Liver (tissue), 9 donors: ENCODE data around the gene HELZ2. TPM values are rescaled to one million over a fixed set of nuclear protein-coding genes. Genes with fewer than 3 reads are reported as not detected.
"Not testable (repeated sequence)": the region's sequence is repeated elsewhere in the genome, so short reads cannot be mapped to it uniquely, and the experiment has no call there.

ENCODE experiments used
- DNase-seq: peaks from one replicate; pipeline ENCODE4 v3.0.0-alpha.2; 2017; ENCODE audit warnings: low spot score
- H3K27ac ChIP-seq, 2 donors: one replicate each; pipeline ENCODE4 v1.7.0; 2013; ENCODE audit warnings: inconsistent platforms in 2 of 2, low read length in 2 of 2, control low read depth in 1 of 2, low read depth in 1 of 2, mild to moderate bottlenecking in 1 of 2
- H3K27me3 ChIP-seq, 4 donors: one replicate each; pipeline versions ENCODE4 v1.6.1 to v1.7.0; 2013; ENCODE audit warnings: low read length in 3 of 4, inconsistent platforms in 1 of 4, mild to moderate bottlenecking in 1 of 4, moderate library complexity in 1 of 4; ENCODE audit not compliant: control insufficient read depth in 4 of 4, insufficient read depth in 4 of 4
- H3K36me3 ChIP-seq, 4 donors: one replicate each; pipeline versions ENCODE4 v1.6.1 to v1.7.0; 2013; ENCODE audit warnings: low read length in 3 of 4, mild to moderate bottlenecking in 3 of 4, low read depth in 1 of 4, moderate library complexity in 1 of 4; ENCODE audit not compliant: control insufficient read depth in 4 of 4, insufficient read depth in 3 of 4
- H3K4me1 ChIP-seq, 4 donors: one replicate each; pipeline versions ENCODE4 v1.6.1 to v1.7.0; 2013; ENCODE audit warnings: low read length in 3 of 4, mild to moderate bottlenecking in 3 of 4, moderate library complexity in 1 of 4; ENCODE audit not compliant: control insufficient read depth in 4 of 4, insufficient read depth in 4 of 4
- H3K4me3 ChIP-seq, 3 donors: one replicate each; pipeline versions ENCODE4 v1.6.1 to v1.7.0; 2013; ENCODE audit warnings: low read length in 3 of 3, control low read depth in 1 of 3, low read depth in 1 of 3, mild to moderate bottlenecking in 1 of 3
- H3K9ac ChIP-seq, 2 donors: one replicate each; pipeline ENCODE4 v1.7.0; 2013; ENCODE audit warnings: low read length in 2 of 2, mild to moderate bottlenecking in 2 of 2, moderate library complexity in 2 of 2, control low read depth in 1 of 2, low read depth in 1 of 2
- H3K9me3 ChIP-seq, 4 donors: one replicate each; pipeline versions ENCODE4 v1.6.1 to v1.7.0; 2013; ENCODE audit warnings: low read length in 3 of 4; ENCODE audit not compliant: control insufficient read depth in 4 of 4
- EGR1 ChIP-seq, 2 donors: IDR thresholded peaks; 2 replicates each; pipeline ENCODE4 v1.6.1; 2016 to 2018; ENCODE audit warnings: antibody characterized with exemption in 2 of 2, low read depth in 2 of 2
- FOXA2 ChIP-seq: IDR thresholded peaks from 2 replicates; pipeline ENCODE4 v1.6.1; 2016; ENCODE audit warnings: antibody characterized with exemption
- HNF4A ChIP-seq, 2 donors: conservative IDR thresholded peaks; 2 replicates each; pipeline ENCODE4 v1.6.1; 2016; ENCODE audit warnings: antibody characterized with exemption in 2 of 2, mild to moderate bottlenecking in 2 of 2
- HNF4G ChIP-seq: IDR thresholded peaks from 2 replicates; pipeline ENCODE4 v1.6.1; 2016; ENCODE audit warnings: antibody characterized with exemption
- JUND ChIP-seq, 2 donors: IDR thresholded peaks; 2 replicates each; pipeline ENCODE4 v1.6.1; 2016; ENCODE audit warnings: antibody characterized with exemption in 2 of 2
- NR2F2 ChIP-seq: IDR thresholded peaks from 2 replicates; pipeline ENCODE4 v1.6.1; 2016; ENCODE audit warnings: antibody characterized with exemption
- RAD21 ChIP-seq, 2 donors: IDR thresholded peaks; 2 replicates each; pipeline ENCODE4 v1.6.1; 2016; ENCODE audit warnings: antibody characterized with exemption in 2 of 2, mild to moderate bottlenecking in 2 of 2
- RXRA ChIP-seq, 2 donors: IDR thresholded peaks; 2 replicates each; pipeline ENCODE4 v1.6.1; 2017 to 2018; ENCODE audit warnings: antibody characterized with exemption in 2 of 2, mild to moderate bottlenecking in 1 of 2
- TAF1 ChIP-seq: conservative IDR thresholded peaks from 2 replicates; pipeline ENCODE4 v1.6.1; 2016; ENCODE audit warnings: antibody characterized with exemption, mild to moderate bottlenecking
- YY1 ChIP-seq: IDR thresholded peaks from 2 replicates; pipeline ENCODE4 v1.6.1; 2016; ENCODE audit warnings: antibody characterized with exemption, mild to moderate bottlenecking
- WGBS: extraction: QIAGEN DNeasy Blood & Tissue Kit; methylation state at CpG from one replicate; pipeline ENCODE4 v1.1.7; 2013; 5-methylcytosine and 5-hydroxymethylcytosine counted together
- polyA plus RNA-seq, 2 donors: library from polyadenylated mRNA; stranded (reverse) in 1 of 2; unstranded in 1 of 2; fragments of 200-250 nt in 1 of 2; fragments of >200 nt in 1 of 2; fragmentation: Nextera tagmentation in 1 of 2; extraction: Ambion mirVana in 1 of 2; gene quantifications; one replicate each; pipeline versions ENCODE4 v1.2.1 to v1.2.3, GENCODE V29; 2013 to 2015
- total RNA-seq, 2 donors: library from RNA; depleted of rRNA; stranded (reverse); fragments of >200 nt; gene quantifications; one replicate each; pipeline ENCODE4 v1.2.3, GENCODE V29; 2014
- TF ChIP-seq, protein P1 (sequence below): IDR thresholded peaks from 2 replicates; pipeline ENCODE4 v1.6.1; 2016; ENCODE audit warnings: antibody characterized with exemption
- TF ChIP-seq, protein P2 (sequence below): fragments of 150-350 bp; IDR thresholded peaks from 2 replicates; pipeline ENCODE4 v1.5.1; 2017; ENCODE audit warnings: improper control_type of control experiment, low read depth, low read length; ENCODE audit not compliant: missing input control
- TF ChIP-seq, protein P3 (sequence below): IDR thresholded peaks from 2 replicates; pipeline ENCODE4 v1.6.1; 2016; ENCODE audit warnings: antibody characterized with exemption
- TF ChIP-seq, protein P4 (sequence below): IDR thresholded peaks from 2 replicates; pipeline ENCODE4 v1.6.1; 2016; ENCODE audit warnings: antibody characterized with exemption
- TF ChIP-seq, protein P5 (sequence below): IDR thresholded peaks from 2 replicates; pipeline ENCODE4 v1.6.1; 2016; ENCODE audit warnings: antibody characterized with exemption, mild to moderate bottlenecking
- donor health status: healthy.
- donor health status: healthy.
- donor health status: healthy.
- donor health status: healthy.
- donor health status: healthy.

HELZ2 gene
- total and polyA plus RNA-seq, 4 donors, result 3.7 to 26.6 (median 15.5) TPM

DNA sequence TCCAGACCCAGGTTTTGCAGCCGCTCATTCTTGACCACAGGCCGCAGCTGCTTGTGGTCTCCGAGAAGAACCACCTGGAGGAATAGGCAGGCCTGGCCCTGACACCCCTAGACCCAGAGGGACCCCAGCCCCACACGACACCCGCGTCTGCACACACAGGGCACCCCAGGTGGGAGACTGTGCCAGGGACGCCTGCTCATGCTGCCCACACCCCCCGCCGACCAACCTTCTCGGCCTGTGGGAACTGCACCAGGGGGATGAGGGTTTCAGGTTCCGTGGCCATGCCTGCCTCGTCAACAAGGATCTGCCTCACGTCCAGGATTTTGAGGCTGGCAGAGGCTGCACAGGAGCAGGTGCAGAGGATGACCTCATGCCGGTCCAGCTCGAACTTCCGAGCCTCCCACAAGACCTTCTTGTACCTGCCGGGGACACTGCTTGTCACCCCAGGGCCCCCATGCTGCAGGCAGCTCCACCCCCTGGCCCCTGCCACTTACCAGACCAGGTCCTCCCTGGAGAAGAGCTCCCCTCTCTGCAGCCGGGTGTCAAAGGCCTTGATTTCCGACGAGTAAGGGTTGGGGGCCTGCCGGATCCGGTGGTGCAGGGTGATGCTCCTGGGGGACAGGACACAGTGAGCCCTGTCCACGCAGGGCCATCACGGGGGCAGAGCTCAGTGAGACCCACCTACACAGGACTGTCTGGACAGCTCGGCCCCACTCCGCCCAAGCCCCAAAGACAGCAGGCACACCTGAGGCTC lies 13.0 kb downstream of the HELZ2 start:
- no peak for TF ChIP-seq JUND (IDR thresholded peaks at IDR 0.05)
- TF ChIP-seq HNF4A (conservative IDR thresholded peaks at IDR 0.05), result no peak
- no peak for TF ChIP-seq RXRA (IDR thresholded peaks at IDR 0.05)
- no peak for TF ChIP-seq FOXA2
- TF ChIP-seq EGR1 (IDR thresholded peaks at IDR 0.05; ENCODE audit: low read depth in 2 of 2), result no peak
- TF ChIP-seq, protein P1, sequence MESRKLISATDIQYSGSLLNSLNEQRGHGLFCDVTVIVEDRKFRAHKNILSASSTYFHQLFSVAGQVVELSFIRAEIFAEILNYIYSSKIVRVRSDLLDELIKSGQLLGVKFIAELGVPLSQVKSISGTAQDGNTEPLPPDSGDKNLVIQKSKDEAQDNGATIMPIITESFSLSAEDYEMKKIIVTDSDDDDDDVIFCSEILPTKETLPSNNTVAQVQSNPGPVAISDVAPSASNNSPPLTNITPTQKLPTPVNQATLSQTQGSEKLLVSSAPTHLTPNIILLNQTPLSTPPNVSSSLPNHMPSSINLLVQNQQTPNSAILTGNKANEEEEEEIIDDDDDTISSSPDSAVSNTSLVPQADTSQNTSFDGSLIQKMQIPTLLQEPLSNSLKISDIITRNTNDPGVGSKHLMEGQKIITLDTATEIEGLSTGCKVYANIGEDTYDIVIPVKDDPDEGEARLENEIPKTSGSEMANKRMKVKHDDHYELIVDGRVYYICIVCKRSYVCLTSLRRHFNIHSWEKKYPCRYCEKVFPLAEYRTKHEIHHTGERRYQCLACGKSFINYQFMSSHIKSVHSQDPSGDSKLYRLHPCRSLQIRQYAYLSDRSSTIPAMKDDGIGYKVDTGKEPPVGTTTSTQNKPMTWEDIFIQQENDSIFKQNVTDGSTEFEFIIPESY, result no peak
- TF ChIP-seq, protein P2, sequence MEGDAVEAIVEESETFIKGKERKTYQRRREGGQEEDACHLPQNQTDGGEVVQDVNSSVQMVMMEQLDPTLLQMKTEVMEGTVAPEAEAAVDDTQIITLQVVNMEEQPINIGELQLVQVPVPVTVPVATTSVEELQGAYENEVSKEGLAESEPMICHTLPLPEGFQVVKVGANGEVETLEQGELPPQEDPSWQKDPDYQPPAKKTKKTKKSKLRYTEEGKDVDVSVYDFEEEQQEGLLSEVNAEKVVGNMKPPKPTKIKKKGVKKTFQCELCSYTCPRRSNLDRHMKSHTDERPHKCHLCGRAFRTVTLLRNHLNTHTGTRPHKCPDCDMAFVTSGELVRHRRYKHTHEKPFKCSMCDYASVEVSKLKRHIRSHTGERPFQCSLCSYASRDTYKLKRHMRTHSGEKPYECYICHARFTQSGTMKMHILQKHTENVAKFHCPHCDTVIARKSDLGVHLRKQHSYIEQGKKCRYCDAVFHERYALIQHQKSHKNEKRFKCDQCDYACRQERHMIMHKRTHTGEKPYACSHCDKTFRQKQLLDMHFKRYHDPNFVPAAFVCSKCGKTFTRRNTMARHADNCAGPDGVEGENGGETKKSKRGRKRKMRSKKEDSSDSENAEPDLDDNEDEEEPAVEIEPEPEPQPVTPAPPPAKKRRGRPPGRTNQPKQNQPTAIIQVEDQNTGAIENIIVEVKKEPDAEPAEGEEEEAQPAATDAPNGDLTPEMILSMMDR, result no peak
- TF ChIP-seq, protein P3, sequence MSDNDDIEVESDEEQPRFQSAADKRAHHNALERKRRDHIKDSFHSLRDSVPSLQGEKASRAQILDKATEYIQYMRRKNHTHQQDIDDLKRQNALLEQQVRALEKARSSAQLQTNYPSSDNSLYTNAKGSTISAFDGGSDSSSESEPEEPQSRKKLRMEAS, result no peak
- TF ChIP-seq NR2F2, result no peak
- TF ChIP-seq, protein P4, sequence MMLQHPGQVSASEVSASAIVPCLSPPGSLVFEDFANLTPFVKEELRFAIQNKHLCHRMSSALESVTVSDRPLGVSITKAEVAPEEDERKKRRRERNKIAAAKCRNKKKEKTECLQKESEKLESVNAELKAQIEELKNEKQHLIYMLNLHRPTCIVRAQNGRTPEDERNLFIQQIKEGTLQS, result no peak
- TF ChIP-seq, protein P5, sequence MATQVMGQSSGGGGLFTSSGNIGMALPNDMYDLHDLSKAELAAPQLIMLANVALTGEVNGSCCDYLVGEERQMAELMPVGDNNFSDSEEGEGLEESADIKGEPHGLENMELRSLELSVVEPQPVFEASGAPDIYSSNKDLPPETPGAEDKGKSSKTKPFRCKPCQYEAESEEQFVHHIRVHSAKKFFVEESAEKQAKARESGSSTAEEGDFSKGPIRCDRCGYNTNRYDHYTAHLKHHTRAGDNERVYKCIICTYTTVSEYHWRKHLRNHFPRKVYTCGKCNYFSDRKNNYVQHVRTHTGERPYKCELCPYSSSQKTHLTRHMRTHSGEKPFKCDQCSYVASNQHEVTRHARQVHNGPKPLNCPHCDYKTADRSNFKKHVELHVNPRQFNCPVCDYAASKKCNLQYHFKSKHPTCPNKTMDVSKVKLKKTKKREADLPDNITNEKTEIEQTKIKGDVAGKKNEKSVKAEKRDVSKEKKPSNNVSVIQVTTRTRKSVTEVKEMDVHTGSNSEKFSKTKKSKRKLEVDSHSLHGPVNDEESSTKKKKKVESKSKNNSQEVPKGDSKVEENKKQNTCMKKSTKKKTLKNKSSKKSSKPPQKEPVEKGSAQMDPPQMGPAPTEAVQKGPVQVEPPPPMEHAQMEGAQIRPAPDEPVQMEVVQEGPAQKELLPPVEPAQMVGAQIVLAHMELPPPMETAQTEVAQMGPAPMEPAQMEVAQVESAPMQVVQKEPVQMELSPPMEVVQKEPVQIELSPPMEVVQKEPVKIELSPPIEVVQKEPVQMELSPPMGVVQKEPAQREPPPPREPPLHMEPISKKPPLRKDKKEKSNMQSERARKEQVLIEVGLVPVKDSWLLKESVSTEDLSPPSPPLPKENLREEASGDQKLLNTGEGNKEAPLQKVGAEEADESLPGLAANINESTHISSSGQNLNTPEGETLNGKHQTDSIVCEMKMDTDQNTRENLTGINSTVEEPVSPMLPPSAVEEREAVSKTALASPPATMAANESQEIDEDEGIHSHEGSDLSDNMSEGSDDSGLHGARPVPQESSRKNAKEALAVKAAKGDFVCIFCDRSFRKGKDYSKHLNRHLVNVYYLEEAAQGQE, result no peak
- no peak for TF ChIP-seq YY1
- no peak for TF ChIP-seq RAD21 (IDR thresholded peaks at IDR 0.05)
- no peak for TF ChIP-seq TAF1
- no peaks in the 10 kb centered on the region for H3K27me3 ChIP-seq
- no peaks in the 10 kb centered on the region for H3K9me3 ChIP-seq
- no peaks in the 10 kb centered on the region for H3K4me1 ChIP-seq
- DNase-seq, result no peak
- peaks cover 0 to 54% (median 37%) of the 10 kb centered on the region in 4 donors for H3K36me3 ChIP-seq
- H3K9ac ChIP-seq, result no peak overlapping the region
- H3K4me3 ChIP-seq, result no peak overlapping the region
- 97% methylated on average over 26 of the region's 26 CpGs for WGBS
- H3K27ac ChIP-seq, result no peak overlapping the region

DNA sequence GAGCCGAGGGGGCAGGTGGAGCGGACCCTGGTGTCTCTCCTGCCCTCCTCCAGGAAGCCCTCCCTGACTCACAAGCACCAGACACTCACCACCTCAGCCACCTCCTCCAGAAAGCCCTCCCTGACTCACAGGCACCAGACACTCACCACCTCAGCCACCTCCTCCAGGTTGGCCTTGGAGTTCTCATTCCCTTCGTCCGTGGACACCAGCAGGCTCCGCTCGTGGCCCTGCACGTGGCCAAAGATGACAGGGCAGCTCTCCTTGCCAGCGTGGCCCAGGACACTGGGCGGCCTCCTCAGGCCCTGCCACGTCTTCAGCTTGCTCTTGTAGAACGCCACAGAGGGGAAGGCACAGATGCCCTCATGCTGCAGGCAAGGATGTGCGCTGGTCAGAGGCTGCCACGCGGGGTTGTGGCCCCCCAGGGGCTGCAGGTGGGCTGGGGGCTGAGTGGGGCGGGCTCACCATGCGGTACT lies 13.7 kb downstream of the HELZ2 start:
- 97% methylated on average over 16 of the region's 16 CpGs for WGBS
- no peak for DNase-seq
- peaks cover 0 to 48% (median 34%) of the 10 kb centered on the region in 4 donors for H3K36me3 ChIP-seq

DNA sequence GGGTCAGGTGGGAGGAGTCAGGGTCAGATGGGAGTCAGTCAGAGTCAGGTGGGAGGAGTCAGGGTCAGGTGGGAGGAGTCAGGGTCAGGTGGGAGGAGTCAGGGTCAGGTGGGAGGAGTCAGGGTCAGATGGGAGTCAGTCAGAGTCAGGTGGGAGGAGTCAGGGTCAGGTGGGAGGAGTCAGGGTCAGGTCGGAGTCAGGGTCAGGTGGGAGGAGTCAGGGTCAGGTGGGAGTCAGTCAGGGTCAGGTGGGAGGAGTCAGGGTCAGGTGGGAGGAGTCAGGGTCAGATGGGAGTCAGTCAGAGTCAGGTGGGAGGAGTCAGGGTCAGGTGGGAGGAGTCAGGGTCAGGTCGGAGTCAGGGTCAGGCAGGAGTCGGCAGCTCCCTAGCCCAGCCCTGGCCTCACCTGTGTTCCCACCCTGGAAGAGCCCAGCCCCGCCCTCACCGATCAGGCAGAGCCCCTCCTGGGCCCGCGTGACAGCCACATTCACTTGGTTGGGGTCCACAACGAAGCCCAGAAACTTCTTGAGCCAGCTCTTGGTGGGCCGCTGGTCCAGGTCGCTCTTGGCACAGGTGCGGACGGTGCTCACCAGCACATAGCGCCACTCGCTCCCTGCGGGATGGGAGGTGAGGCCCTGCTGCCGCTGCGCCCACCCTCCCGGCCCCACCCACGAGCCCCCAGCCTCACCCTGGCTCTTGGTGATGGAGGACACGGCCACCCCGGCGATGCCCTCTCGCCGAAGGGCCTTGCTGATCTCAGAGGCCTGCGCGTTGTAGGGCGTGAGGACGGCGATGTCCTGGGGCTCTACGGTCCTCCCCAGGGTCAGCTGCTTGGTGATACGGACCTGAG lies 14.3 kb downstream of the HELZ2 start:
- peaks cover 0 to 47% (median 30%) of the 10 kb centered on the region in 4 donors for H3K36me3 ChIP-seq
- DNase-seq, result not testable (repeated sequence)

More for the DNA sequence above, 13.7 kb downstream of the HELZ2 start:
- TF ChIP-seq YY1, result no peak
- TF ChIP-seq HNF4G, result no peak
- no peak for TF ChIP-seq NR2F2
- no peak overlapping the region for H3K9ac ChIP-seq
- H3K4me1 ChIP-seq, result no peaks in the 10 kb centered on the region
- no peaks in the 10 kb centered on the region for H3K27me3 ChIP-seq
- H3K4me3 ChIP-seq, result no peak overlapping the region
- H3K27ac ChIP-seq, result no peak overlapping the region
- no peaks in the 10 kb centered on the region for H3K9me3 ChIP-seq

More for the DNA sequence above, 14.3 kb downstream of the HELZ2 start:
- not testable (repeated sequence) for H3K9ac ChIP-seq, H3K27ac ChIP-seq, H3K4me3 ChIP-seq, H3K9me3 ChIP-seq, H3K27me3 ChIP-seq, H3K4me1 ChIP-seq
- 97% methylated on average over 31 of the region's 31 CpGs for WGBS
